GM10248 (cell line): Measurements from ENCODE around the gene CDC37.
A peak's percentile ranks its signal among the peaks of the same experiment; 100 is the strongest.

Experiments
- CTCF ChIA-PET: fragments of 300-600 bp; sonication (Branson Sonifier 250); formaldehyde crosslinking; extraction: SDS; loops from one replicate; lab custom pipeline; 2021; ENCODE audit warnings: antibody characterized with exemption; lab: Yijun Ruan, JAX
- POLR2A ChIA-PET: fragments of 350-650 bp; sonication (Branson Sonifier 250); formaldehyde crosslinking; extraction: SDS; loops from one replicate; lab custom pipeline; 2020; ENCODE audit warnings: antibody characterized with exemption; lab: Yijun Ruan, JAX
- DNase-seq: peaks from one replicate; pipeline ENCODE4 v3.0.0; 2012; ENCODE audit errors: extremely low spot score
- CTCF ChIP-seq: IDR thresholded peaks from 2 replicates; pipeline ENCODE4 v1.5.1; 2012; ENCODE audit warnings: mild to moderate bottlenecking, low read depth; ENCODE audit errors: extremely low read depth, missing control alignments, control extremely low read depth

The CDC37 gene

GRCh38 chr19:10439588-10439987 is 36.2 kb upstream of the CDC37 start:
- ChIA-PET CTCF (interaction anchor here (1.3 kb wide), 1 partner anchor 12 kb away, joined by 4 read pairs; no protein-coding TSS in a partner anchor), POLR2A (interaction anchor here (0.5 kb wide), 1 partner anchor 106 kb away, joined by 5 read pairs; no protein-coding TSS in a partner anchor)
- no peak for DNase-seq
- no peak for TF ChIP-seq CTCF

- POLR2A ChIA-PET: no interaction called here
These were observed 29.8 kb upstream of the CDC37 start for GRCh38 chr19:10433131-10433536.

GRCh38 chr19:10432736-10433130 is 29.4 kb upstream of the CDC37 start:
- POLR2A ChIA-PET: no interaction called here

More at GRCh38 chr19:10433131-10433536, 29.8 kb upstream of the CDC37 start:
- no peak for DNase-seq
- CTCF ChIA-PET: interaction anchor here (29.5 kb wide), 1 partner anchor 28 kb away, joined by 979 read pairs; the partner anchor contains the start of gene CDC37
- no peak for TF ChIP-seq CTCF

GRCh38 chr19:10431943-10432735 is 28.8 kb upstream of the CDC37 start:
- POLR2A ChIA-PET: interaction anchor here (0.5 to 0.6 kb wide), 3 partner anchors 145 to 447 kb away, joined by 3 to 5 read pairs (median 3); no protein-coding TSS in a partner anchor
- peak; percentile 83 for DNase-seq
- CTCF ChIA-PET: interaction anchor here (1.3 to 29.5 kb wide), 3 partner anchors 9 to 149 kb away, joined by 3 to 979 read pairs (median 3); partner anchors contain the start of gene CDC37
- TF ChIP-seq CTCF: no peak

More at GRCh38 chr19:10432736-10433130, 29.4 kb upstream of the CDC37 start:
- CTCF ChIA-PET: interaction anchor here (29.5 kb wide), 1 partner anchor 28 kb away, joined by 979 read pairs; the partner anchor contains the start of gene CDC37
- DNase-seq: no peak
- no peak for TF ChIP-seq CTCF

GRCh38 chr19:10431254-10431942 is 28.1 kb upstream of the CDC37 start:
- CTCF ChIA-PET: interaction anchor here (1.3 to 29.5 kb wide), 3 partner anchors 10 to 150 kb away, joined by 3 to 979 read pairs (median 3); partner anchors contain the start of gene CDC37
- TF ChIP-seq CTCF: no peak
- POLR2A ChIA-PET: interaction anchor here (0.5 to 0.6 kb wide), 3 partner anchors 144 to 448 kb away, joined by 3 to 5 read pairs (median 3); no protein-coding TSS in a partner anchor
- peak; percentile 62 for DNase-seq

GRCh38 chr19:10430505-10431253 is 27.3 kb upstream of the CDC37 start:
- TF ChIP-seq CTCF: no peak
- peak; percentile 81 for DNase-seq
- CTCF ChIA-PET: interaction anchor here (1.2 to 29.5 kb wide), 5 partner anchors 10 to 151 kb away, joined by 3 to 979 read pairs (median 3); partner anchors contain the start of genes CDC37 and PDE4A
- POLR2A ChIA-PET: no interaction called here
